ENCODE measurements around the gene WNT7A. TPM values are rescaled to one million over a fixed set of nuclear protein-coding genes. Genes with fewer than 3 reads are reported as not detected.

WNT7A gene
- total RNA-seq, 2 donors from 2014 or later: 0.11 TPM; not detected in 1

DNA sequence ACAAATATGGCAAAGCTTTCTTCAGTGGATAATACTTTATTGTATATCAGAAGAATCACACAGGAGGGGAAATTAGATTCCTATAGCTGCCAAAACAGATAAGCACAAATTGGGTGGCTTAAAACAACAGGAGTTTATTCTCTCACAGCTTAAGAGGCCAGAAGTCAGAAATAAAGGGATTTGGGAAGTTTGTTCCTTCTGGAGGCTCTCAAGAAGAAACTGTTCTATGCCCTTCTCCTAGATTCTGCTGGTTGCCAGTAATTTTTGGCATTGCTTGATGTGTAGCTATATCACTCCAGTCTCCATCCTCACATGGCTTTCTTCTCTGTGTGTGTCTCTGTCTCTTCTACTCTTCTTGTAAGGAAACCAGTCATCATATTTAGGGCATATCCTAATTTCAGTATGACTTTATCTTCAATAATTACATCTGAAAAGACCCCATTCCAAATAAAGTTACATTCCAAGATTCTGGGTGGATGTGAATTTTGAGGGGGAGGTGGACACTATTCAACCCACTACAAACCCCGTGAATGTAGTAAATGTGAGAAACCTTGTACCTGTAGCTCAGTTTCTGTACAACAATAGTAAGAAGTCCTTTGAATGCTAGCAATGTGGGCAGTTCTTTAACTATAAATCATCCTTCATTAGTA lies 22.2 kb upstream of the WNT7A start:
- Histone ChIP-seq H3K4me3 (no peak overlapping the region), H3K36me3 (no peaks in the 10 kb centered on the region), H3K27me3 (replicated peaks; ENCODE audit: insufficient read depth) (no peaks in the 10 kb centered on the region), H3K27ac (no peak overlapping the region), H3K9me3 (no peaks in the 10 kb centered on the region), H3K4me1 (replicated peaks) (no peaks in the 10 kb centered on the region)
- DNase-seq (ENCODE audit: low spot score): no peak
- intact Hi-C loops (cut with DNase I): no loop called here
- TF ChIP-seq, protein P1, sequence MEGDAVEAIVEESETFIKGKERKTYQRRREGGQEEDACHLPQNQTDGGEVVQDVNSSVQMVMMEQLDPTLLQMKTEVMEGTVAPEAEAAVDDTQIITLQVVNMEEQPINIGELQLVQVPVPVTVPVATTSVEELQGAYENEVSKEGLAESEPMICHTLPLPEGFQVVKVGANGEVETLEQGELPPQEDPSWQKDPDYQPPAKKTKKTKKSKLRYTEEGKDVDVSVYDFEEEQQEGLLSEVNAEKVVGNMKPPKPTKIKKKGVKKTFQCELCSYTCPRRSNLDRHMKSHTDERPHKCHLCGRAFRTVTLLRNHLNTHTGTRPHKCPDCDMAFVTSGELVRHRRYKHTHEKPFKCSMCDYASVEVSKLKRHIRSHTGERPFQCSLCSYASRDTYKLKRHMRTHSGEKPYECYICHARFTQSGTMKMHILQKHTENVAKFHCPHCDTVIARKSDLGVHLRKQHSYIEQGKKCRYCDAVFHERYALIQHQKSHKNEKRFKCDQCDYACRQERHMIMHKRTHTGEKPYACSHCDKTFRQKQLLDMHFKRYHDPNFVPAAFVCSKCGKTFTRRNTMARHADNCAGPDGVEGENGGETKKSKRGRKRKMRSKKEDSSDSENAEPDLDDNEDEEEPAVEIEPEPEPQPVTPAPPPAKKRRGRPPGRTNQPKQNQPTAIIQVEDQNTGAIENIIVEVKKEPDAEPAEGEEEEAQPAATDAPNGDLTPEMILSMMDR (IDR thresholded peaks at IDR 0.05): no peak
- TF ChIP-seq POLR2A (IDR thresholded peaks at IDR 0.05): no peak
- TF ChIP-seq POLR2AphosphoS5 (IDR thresholded peaks at IDR 0.05): no peak
- WGBS: 75% methylated on average over 1 of the region's 1 CpG

DNA sequence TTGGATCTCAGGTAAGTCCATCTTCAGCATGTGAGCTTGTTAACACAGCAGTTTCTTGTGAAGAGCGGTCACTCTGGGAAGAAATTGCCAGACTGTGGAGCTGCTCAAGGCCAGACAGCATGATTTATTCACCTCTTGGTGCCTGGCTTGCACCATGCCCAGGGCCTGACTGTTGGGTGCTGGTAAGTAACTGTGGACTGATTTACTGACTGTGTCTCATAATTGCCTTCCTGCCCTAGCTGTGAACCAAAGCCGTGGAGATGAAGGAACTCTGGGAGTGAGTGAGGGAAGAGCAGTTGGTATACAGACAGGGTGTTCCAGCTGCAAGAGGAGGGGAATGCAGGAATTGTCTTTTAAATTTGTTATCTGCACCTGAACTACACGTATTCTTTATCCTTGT lies 18.5 kb upstream of the WNT7A start:
- Histone ChIP-seq H3K9me3 (no peaks in the 10 kb centered on the region), H3K36me3 (no peaks in the 10 kb centered on the region), H3K4me1 (replicated peaks) (peaks cover 3% of the 10 kb centered on the region), H3K27ac (no peak overlapping the region), H3K27me3 (replicated peaks; ENCODE audit: insufficient read depth) (no peaks in the 10 kb centered on the region), H3K4me3 (no peak overlapping the region)
- DNase-seq (ENCODE audit: low spot score): no peak
- WGBS: 71% methylated on average over 3 of the region's 3 CpGs
- TF ChIP-seq, protein P1 (IDR thresholded peaks at IDR 0.05): no peak
- TF ChIP-seq POLR2A (IDR thresholded peaks at IDR 0.05) (no peak), POLR2AphosphoS5 (IDR thresholded peaks at IDR 0.05) (no peak)
- intact Hi-C loops (cut with DNase I): loop anchor here (5.0 to 10.0 kb wide), 3 partner anchors 224 to 566 kb away; partner anchors contain the start of gene CHCHD4

DNA sequence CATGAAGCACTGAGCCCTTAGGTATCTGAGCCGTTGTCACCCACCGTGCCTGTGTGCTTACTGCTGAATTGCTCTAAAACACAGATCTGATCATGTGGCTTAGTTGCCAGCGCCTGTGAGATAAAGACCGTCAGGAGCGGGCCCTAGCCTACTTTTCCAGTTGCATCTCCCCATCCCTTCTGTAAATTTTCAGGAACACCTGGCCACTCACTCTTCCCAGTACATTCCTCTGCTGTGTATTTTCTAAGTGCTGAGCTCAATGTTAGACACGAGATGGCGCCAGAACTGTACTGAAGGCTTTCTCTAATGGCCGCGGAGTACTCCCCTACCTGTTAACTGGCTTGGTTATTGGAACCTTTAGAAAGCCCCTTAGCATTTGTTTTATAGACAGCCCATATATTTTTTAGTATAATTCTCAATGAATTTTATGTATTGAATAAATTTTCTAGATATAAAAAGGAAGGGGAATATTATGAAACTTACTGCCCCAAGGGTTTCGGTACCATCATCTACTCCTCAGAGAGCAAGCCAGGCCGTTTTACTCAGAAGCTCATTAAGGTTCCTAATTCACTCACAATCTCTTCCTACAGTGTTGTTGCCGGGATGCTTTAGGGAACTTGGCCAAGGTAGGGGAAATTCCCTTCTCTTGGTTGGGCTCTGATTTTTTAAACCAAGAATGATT lies 16.7 kb upstream of the WNT7A start:
- Histone ChIP-seq H3K36me3 (no peaks in the 10 kb centered on the region), H3K27me3 (replicated peaks; ENCODE audit: insufficient read depth) (no peaks in the 10 kb centered on the region), H3K27ac (peak overlapping the region in 1 of 2 donors; percentile 52), H3K4me1 (replicated peaks) (peaks cover 3% of the 10 kb centered on the region), H3K4me3 (peak overlapping the region; percentile 41 to 50), H3K9me3 (no peaks in the 10 kb centered on the region)
- intact Hi-C loops (cut with DNase I): loop anchor here (2.0 to 10.0 kb wide), 4 partner anchors 226 to 568 kb away; partner anchors contain the start of genes CHCHD4, LSM3 and XPC
- WGBS: 20% methylated on average over 12 of the region's 12 CpGs
- TF ChIP-seq, protein P1 (IDR thresholded peaks at IDR 0.05): peak in 3 of 4 experiments; percentile 79 to 87 (median 85)
- no peak for TF ChIP-seq POLR2A (IDR thresholded peaks at IDR 0.05)
- peak; percentile 74 for TF ChIP-seq POLR2AphosphoS5 (IDR thresholded peaks at IDR 0.05)
- peak; percentile 81 for DNase-seq (ENCODE audit: low spot score)

DNA sequence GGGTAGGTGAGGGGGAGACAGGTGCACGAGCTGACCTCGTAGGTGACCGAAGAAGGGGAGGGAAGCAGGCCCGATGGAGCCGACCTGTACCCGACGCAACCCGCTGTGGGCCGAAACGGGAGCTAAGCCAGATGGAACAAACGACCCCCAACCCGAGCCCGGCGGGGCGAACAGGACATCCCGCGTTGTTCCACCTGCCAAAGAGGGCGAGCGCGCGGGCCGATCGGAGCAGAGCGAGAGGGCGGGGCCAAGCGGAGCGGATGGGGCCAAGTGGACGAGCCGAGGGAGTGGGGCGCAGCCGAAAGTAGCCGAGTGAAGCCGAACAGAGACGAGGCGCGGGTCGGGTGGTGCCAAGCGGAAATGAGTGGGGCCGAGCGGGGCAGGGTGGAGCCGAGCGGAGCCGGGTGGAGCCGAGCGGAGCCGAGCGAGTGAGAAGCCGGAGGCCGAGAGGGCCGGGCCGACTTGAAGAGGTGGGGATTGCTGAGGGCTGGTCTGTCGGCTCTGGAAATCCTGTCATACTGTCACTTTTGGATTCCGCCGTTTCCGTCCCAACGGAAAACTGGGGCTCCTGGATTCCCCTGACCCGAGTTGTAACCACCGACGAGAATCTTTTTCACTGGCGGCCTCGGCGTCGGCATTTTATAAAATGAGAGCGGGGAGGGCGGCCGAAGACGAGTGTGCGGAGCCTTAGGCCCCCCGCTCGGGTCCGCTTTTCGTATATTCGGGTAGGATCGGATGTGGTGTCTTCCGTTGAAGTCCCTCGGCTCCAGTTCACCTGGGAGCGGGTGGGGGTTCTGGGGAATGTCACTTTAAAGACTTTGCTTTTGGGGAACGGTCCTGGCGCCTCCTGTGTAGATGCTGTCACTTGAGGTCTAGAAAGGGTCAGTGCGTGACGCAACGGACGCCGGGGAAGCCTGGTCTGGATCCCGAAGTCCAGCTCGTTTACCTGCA lies 15.6 kb upstream of the WNT7A start:
- WGBS: under 1% methylated on average over 84 of the region's 86 CpGs
- Histone ChIP-seq H3K4me1 (replicated peaks) (peaks cover 3% of the 10 kb centered on the region), H3K4me3 (peak overlapping the region; percentile 41 to 50), H3K36me3 (no peaks in the 10 kb centered on the region), H3K27me3 (replicated peaks; ENCODE audit: insufficient read depth) (no peaks in the 10 kb centered on the region), H3K9me3 (no peaks in the 10 kb centered on the region), H3K27ac (peak overlapping the region; percentile 52 to 67)
- TF ChIP-seq POLR2A (IDR thresholded peaks at IDR 0.05) (peak; percentile 87), POLR2AphosphoS5 (IDR thresholded peaks at IDR 0.05) (peak; percentile 92)
- TF ChIP-seq, protein P1 (IDR thresholded peaks at IDR 0.05): no peak
- intact Hi-C loops (cut with DNase I): loop anchor here (2.0 to 10.0 kb wide), 4 partner anchors 227 to 569 kb away; partner anchors contain the start of genes CHCHD4, LSM3 and XPC
- peak; percentile 93 for DNase-seq (ENCODE audit: low spot score)

Data from prostate gland (tissue), 2 donors.